GM18505 (cell line): Measurements from ENCODE around the gene DAPK3.
"Not testable (repeated sequence)": the region's sequence is repeated elsewhere in the genome, so short reads cannot be mapped to it uniquely, and the experiment has no call there.

Experiments
- ATAC-seq: cut with Tn5 transposase; IDR thresholded peaks from one replicate; pipeline ENCODE4 v1.9.1; 2021; ENCODE audit not compliant: unreplicated experiment
- POLR2A ChIP-seq: IDR thresholded peaks from 4 replicates; pipeline ENCODE4 v1.6.1; 2011; ENCODE audit warnings: borderline replicate concordance; ENCODE audit not compliant: insufficient read depth, insufficient read length; ENCODE audit errors: extremely low read depth

The DAPK3 gene

DNA sequence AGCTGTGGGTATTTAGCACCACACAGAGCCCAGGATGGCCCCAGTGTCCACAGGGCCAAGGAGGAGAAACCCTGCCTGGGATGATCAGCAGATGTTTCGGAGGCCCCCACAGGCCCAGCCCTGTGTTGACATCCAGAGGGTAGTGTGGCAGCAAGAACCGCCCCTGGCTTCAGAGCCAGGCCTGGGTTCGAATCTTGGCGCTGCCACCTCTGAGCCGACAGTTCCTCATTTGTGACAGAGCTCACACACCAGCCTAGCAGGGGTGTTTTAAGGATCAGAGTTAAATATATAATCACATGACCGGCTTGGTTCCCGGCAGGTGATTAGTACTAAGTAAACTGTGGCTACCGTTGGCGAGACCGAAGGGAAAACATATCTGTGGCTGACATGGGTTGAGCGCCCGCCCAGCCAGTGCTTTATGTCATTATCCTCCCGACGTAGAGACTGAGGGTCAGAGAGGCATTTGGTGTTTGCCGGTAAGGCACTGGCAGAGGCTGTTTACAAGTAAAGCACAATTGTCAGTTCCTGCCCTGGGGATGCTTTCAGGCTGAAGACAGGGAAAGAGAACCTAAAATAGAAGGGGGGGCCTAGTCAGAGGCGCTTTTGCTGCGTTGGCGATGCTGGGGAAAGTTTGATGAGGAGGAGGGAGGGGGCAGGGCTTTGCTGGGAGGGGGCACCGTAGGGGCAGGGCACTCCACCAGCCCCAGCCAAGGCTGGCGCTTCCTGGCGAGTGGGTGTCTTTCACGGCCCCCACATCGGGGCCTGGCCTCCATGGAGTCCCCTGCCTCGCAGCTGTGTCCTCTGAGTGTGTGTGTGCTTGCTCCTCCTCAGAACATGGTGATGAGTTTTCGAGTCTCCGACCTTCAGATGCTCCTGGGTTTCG is 41.4 kb upstream of the DAPK3 start:
- ATAC-seq: no peak
- TF ChIP-seq POLR2A: no peak

DNA sequence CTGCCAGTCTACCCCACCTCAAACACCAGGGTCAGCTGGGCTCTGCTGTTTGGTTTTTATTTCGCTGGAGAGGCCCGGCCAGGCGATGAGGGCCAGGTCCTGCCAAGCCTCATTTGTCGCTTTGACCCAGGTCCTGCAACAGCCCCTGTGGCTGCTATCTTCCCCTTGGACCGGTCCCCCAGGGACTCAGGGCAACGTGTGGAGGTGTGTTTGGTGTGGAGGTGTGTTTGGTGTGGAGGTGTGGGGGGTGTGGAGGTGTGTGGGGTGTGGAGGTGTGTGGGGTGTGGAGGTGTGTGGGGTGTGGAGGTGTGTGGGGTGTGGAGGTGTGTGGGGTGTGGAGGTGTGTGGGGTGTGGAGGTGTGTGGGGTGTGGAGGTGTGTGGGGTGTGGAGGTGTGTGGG is 40.5 kb upstream of the DAPK3 start:
- not testable (repeated sequence) for ATAC-seq

DNA sequence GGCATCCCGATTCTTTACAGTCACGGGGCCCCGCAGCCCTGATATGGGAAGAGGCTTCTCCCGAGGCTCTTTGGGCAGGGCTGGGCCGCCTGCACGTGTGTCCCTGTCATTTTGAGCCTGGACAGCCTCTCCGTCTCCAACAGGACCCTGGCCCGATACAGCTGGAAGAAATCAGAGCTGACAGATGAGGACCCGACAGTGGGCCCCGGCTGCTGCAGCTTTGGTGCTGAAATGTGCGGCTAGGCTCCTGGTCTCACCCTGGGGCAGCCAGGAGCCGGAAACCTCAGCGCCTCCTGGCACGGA is 39.9 kb upstream of the DAPK3 start:
- no peak for TF ChIP-seq POLR2A
- no peak for ATAC-seq

DNA sequence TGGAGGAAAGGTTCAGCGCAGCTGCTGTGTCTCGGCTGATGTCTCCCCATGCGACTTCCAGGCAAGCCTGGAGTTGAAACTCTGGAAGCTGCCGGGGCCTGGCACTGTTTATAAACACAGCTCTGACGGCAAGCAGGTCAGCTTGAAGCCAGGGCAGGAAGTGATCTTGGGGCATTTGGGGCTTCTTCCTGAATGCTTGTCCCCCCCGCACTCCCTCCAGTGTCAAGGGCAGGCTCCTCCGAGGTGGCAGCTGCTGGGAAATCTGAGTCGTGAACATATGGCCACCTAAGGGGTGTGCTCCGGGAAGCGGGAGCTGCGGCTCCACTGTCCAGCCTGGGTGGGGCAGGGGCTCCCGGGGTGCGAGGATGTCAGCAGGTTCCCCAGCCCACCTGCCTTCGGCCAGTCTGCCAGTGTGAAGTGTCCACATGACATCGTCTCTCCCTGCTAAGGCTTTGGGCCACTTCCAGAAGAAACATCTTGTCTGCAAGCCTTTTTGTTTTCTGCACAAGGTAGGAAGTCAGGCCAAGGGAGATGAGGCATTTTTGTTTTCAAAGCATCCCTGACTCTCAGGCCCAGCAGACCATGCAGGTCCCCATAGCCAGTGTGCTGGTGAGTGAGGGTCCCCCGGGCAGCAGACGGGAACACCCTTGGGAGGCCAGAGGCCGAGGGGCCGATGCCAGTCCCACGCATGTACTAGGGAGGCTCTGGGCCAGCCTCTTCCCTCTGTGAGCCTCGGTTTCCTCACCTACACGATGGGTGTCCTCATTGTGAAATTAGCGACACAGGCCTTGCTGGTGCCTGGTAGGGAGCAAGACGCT is 39.3 kb upstream of the DAPK3 start:
- no peak for ATAC-seq
- TF ChIP-seq POLR2A: no peak

DNA sequence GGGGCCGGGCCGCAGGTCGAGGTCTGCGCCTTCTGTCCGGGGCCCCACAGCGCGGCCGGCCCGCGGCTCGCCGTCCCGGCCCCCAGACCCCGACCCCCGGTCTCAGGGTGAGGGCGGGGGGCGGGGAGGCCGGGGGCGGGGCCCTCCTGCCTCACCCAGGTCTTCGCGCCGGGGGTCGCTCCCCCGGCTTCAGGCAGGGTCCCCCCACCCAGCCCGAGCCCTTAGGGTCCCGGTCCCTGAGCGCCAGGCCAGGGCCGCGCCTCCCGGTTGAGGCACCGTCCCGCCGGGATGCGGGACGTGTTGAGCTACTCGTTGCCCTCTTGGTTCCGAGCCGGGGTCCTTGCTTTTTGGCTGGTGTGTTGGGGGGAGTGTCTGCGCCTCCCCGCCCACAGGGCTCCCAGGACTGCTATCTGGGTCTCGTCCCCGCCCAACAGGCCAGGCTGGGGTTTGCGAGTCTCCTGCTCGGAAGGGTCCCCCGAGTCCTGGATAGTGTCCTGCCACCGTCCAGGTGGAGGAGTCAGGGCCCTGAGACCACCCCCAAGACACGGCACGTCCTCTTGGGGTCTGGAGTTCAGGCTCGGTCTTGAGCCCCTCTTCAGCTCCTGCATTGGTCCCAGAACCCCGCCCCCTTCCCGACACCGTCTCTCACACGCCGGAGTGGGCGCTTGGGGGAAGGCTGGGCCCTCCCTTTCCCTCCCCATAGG is 37.1 kb upstream of the DAPK3 start:
- ATAC-seq: peak; percentile 28

DNA sequence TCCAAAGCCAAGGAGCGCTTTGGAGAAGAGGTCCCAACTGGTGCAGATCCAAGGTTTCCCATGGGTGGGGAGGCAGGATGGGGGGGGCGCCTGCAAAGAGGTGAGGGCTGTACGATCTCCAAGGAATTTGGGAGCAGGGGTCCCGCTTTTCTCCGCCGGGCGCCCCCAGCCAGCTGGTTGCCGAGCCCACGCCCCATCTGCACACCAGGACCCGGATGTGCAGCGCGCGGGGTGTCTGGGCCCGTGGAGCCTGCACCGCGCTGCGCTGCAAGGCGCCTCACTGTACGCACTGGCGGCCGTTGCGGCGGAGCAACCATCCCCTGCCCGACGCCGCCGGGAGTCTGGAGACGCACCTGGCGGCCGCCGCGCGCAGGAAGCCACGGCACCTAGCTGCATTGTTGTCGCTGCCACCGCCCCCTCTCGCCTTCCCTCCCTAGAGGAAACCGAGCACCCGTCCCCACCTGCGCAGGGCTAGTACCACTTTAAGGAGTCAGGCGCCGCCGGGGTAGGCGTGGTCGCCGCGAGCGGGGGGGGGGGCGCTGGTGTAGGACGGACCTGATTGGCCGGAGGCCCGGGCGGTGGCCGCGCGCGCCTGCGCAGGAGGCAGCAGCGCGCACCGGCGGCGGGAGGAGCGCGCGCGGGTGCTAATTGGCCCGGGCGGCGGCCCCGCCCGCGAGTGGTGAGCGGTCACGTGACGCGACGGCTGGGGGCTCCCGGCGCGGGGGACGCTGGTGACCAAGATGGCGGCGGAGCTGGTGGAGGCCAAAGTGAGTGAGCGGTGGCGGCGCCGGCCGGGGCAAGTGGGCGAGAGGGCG is 36.3 kb upstream of the DAPK3 start, which contains the start of gene PIAS4:
TSS of gene PIAS4 (plus strand) at position 716 of the 815 bp plus-strand sequence. CDS start at position 741, 25 bp downstream.
- ATAC-seq: peak; percentile 80
- peak; percentile 72 for TF ChIP-seq POLR2A

More for the DNA sequence above, 37.1 kb upstream of the DAPK3 start:
- no peak for TF ChIP-seq POLR2A

DNA sequence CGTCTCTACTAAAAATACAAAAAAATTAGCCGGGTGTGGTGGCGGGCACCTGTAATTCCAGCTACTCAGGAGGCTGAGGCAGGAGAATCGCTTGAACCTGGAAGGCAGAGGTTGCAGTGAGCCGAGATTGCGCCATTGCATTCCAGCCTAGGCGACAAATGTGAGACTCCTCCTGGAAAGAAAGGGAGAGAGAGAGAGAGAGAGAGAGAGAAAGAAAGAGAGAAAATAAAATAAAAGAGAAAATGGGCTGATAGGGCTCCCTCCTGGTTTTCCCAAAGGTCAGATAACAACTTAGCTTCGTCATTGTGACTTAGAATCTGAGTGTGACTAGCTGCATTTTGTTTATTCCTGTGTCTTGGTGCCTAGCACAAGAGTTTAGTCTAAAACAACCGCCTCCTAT is 34.5 kb upstream of the DAPK3 start:
- ATAC-seq: not testable (repeated sequence)

DNA sequence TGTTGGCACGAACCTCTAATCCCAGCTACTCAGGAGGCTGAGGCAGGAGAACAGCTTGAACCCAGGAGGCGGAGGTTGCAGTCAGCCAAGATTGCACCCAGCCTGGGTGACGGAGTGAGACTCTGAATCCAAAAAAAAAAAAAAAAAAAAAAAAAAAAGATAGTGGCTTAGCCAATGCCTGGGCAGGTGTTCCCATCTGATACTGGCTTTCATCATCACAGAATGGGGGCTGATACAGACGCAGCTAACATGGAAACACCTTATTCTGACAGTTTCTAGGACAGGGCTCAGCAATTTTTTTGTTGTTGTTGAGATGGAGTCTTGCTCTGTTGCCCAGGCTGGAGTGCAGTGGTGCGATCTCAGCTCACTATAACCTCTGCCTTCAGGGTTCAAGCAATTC is 29.9 kb upstream of the DAPK3 start:
- not testable (repeated sequence) for ATAC-seq

DNA sequence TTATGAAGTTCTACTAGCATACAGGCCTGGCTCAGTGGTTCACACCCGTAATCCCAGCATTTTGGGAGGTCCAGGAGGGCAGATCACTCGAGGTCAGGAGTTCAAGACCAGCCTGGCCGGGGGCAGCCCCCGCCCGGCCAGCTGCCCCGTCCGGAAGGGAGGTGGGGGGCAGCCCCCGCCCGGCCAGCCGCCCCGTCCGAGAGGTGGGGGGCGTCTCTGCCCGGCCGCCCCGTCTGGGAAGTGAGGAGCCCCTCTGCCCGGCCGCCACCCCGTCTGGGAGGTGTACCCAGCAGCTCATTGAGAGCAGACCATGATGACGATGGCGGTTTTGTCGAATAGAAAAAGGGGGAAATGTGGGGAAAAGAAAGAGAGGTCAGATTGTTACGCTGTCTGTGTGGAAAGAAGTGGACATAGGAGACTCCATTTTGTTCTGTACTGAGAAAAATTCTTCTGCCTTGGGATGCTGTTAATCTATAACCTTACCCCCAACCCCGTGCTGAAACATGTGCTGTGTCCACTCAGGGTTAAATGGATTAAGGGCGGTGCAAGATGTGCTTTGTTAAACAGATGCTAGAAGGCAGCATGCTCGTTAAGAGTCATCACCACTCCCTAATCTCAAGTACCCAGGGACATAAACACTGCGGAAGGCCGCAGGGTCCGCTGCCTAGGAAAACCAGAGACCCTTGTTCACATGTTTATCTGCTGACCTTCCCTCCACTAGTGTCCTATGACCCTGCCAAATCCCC is 27.9 kb upstream of the DAPK3 start:
- ATAC-seq: not testable (repeated sequence)

DNA sequence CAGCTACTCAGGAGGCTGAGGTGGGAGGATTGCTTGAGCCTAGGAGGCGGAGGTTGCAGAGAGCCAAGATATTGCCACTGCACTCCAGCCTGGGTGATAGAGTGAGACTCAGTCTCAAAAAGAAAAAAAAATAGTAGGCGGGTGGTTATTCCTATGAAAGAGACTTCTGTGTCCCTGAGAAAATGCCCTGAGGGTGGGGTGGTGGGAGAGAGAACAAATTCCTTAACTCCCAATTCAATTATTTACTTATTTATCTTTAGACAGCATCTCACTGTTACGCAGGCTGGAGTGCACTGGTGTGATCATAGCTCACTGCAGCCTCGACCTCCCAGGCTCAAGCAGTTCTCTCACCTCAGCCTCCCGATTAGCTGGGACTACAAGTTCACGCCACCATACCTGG is 24.7 kb upstream of the DAPK3 start:
- no peak for TF ChIP-seq POLR2A
- no peak for ATAC-seq

DNA sequence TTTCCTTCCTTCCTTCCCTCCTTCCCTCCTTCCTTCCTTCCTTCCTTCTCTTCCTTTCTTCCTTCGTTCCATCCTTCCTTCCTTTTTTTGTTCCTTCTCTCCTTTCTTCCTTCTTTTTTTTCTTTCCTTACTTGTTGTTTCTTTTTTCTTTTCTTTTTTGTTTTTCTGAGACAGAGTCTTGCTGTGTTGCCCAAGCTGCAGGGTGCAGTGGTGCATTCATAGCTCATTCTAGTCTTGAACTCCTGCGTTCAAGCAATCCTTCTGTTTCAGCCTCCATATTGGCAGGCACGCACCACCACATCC is 19.9 kb upstream of the DAPK3 start:
- no peak for TF ChIP-seq POLR2A
- ATAC-seq: no peak

DNA sequence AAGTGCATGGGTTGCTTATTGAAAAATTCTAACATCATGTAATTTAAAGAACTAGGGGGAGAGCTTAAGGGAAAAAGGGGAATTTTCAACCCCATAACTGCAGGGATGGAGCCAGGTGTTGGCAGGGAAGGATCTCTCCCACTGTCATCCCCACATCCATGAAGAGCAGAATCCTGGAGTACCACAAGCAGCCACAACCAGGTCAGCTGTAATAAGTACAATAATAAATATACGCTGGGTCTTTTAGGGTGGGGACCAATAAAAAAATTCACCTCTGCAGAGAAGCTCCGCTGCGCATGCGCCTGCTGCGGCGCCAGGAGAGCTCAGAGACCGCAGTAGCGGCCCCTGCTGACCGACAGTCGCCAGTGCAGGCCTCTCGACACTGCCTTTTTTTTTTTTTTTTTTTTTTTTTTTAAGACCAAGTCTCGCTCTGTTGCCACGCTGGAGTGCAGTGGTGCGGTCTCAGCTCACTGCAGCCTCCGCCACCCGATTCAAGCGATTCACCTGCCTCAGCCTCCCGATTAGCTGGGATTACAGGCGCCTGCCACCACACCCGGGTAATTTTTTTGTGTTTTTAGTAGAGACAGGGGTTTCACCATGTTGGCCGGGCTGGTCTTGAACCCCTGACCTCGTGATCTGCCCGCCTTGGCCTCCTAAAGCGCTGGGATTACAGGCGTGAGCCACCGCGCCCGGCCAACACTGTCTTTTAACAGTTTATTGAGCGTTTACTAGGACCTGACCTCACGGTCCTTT is 16.9 kb upstream of the DAPK3 start:
- ATAC-seq: peak; percentile 44
- TF ChIP-seq POLR2A: no peak
